Measurements from ENCODE around the gene CPNE4. TPM values are rescaled to one million over a fixed set of nuclear protein-coding genes. Genes with fewer than 3 reads are reported as not detected.

CPNE4 gene
- total and polyA plus RNA-seq, 2 donors (not counting 3 experiments of a cell fraction or from before 2014, with no cell fraction given) = not detected

DNA sequence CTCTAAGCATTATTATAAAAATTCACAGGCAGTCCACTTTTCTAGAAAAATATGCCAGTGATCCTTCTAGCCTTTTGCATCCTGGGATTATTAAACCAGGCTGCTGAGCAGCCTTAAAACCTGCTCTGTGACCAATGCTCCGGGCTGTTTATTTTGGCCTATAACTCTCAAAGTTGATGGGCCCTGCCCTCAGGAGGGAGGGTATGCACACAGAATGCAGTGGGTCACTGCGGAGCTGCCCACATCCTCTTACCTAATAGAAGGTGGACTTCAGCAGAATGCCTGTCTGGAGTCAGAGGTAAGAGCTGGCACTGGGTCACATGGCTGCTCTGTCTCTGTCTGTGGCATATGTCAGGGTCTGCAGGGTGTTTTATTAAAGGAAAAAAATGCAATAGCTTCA is 26.0 kb downstream of the CPNE4 start:
- no peaks in the 10 kb centered on the region for H4K20me1 ChIP-seq (replicated peaks; ENCODE audit: control insufficient read depth, extremely low read depth, insufficient read depth, low read length)
- ChIA-PET CTCF (interaction anchor here (0.6 to 7.0 kb wide), 8 partner anchors 12 to 268 kb away, joined by 3 to 42 read pairs (median 3); no protein-coding TSS in a partner anchor), POLR2A (no interaction called here)
- H3K27me3 ChIP-seq (ENCODE audit: control insufficient read depth in 2 of 2, insufficient read depth in 2 of 2, low read length in 2 of 2) = peaks cover 2 to 8% of the 10 kb centered on the region in 2 experiments
- intact Hi-C loops (cut with micrococcal nuclease) (no loop called here), dilution Hi-C loops (cut with MboI; ENCODE audit: extremely low pct_ligation_motif_present, low sequenced_read_pairs) (no loop called here)
- H3K79me2 ChIP-seq (ENCODE audit: control insufficient read depth, insufficient read depth, low read length) = no peaks in the 10 kb centered on the region
- H3K36me3 ChIP-seq (ENCODE audit: control insufficient read depth in 2 of 2, extremely low read depth in 1 of 2, insufficient read depth in 2 of 2, low read length in 2 of 2) = no peaks in the 10 kb centered on the region
- no peaks in the 10 kb centered on the region for H3K9me1 ChIP-seq (replicated peaks; ENCODE audit: control insufficient read depth, extremely low read depth, insufficient read depth, low read length)
- H3K4me2 ChIP-seq (ENCODE audit: insufficient read depth, low read length) = no peak overlapping the region
- no peaks in the 10 kb centered on the region for H3K9me3 ChIP-seq (replicated peaks; ENCODE audit: control insufficient read depth, insufficient read depth, low read length)
- H2AFZ ChIP-seq (ENCODE audit: low read depth, low read length) = no peak overlapping the region
- H3K27ac ChIP-seq (ENCODE audit: insufficient read depth, low read depth, low read length) = no peak overlapping the region
- no TSS peak for BruUV-seq (replicated peaks)
- FAIRE-seq (no peak), DNase-seq (ENCODE audit: low read depth, low spot score) (no peak)
- no peak overlapping the region for H3K4me3 ChIP-seq (replicated peaks in 1 of 3; ENCODE audit: insufficient read depth in 1 of 3, low read depth in 1 of 3, low read length in 3 of 3)
- TF ChIP-seq JUN (IDR thresholded peaks at IDR 0.05; ENCODE audit: borderline replicate concordance, insufficient read depth, insufficient read length, low read depth) (no peak), FOS (IDR thresholded peaks at IDR 0.05; ENCODE audit: borderline replicate concordance, insufficient read depth, low read length) (no peak), CTCF (IDR thresholded peaks at IDR 0.05; ENCODE audit: extremely low read depth in 1 of 2, insufficient read depth in 1 of 2, low read depth in 1 of 2, low read length in 2 of 2) (no peak), POLR2A (IDR thresholded peaks at IDR 0.05; ENCODE audit: low read depth, low read length) (no peak), EZH2 (IDR thresholded peaks at IDR 0.05; ENCODE audit: borderline replicate concordance, low read depth, low read length, severe bottlenecking) (no peak), POLR2AphosphoS5 (IDR thresholded peaks at IDR 0.05; ENCODE audit: insufficient read depth, low read depth, low read length) (no peak), MYC (IDR thresholded peaks at IDR 0.05; ENCODE audit: low read depth, low read length) (no peak), MAX (IDR thresholded peaks at IDR 0.05; ENCODE audit: insufficient read depth, insufficient read length) (no peak)
- H3K9ac ChIP-seq (replicated peaks; ENCODE audit: extremely low read depth, insufficient read depth, low read length) = no peak overlapping the region
- no peaks in the 10 kb centered on the region for H3K4me1 ChIP-seq (ENCODE audit: control insufficient read depth, extremely low read depth, insufficient read depth, low read length)

Data from endothelial cell of umbilical vein (primary cell).